Fibroblast of villous mesenchyme (primary cell): ENCODE results near the gene PTPRN2. TPM values are rescaled to one million over a fixed set of nuclear protein-coding genes. Genes with fewer than 3 reads are reported as not detected.

Experiments
- DNase-seq: peaks from one replicate; pipeline ENCODE4 v3.0.0-alpha.2; 2010; ENCODE audit warnings: low read depth
- H3K4me3 ChIP-seq: 2 replicates; pipeline ENCODE4 v1.5.1; 2011; ENCODE audit warnings: low read depth, mild to moderate bottlenecking, low read length
- total RNA-seq: library from RNA; depleted of rRNA; stranded (reverse); fragments of >200 nt; gene quantifications from 2 replicates; pipeline ENCODE4 v1.2.3, GENCODE V29; 2012
- TF ChIP-seq, protein P1 (sequence below): IDR thresholded peaks from 2 replicates; pipeline ENCODE4 v1.5.1; 2012; ENCODE audit warnings: low read depth, mild to moderate bottlenecking, low read length; ENCODE audit not compliant: insufficient read depth

PTPRN2 gene
- total RNA-seq, 1 donor, result not detected

DNA sequence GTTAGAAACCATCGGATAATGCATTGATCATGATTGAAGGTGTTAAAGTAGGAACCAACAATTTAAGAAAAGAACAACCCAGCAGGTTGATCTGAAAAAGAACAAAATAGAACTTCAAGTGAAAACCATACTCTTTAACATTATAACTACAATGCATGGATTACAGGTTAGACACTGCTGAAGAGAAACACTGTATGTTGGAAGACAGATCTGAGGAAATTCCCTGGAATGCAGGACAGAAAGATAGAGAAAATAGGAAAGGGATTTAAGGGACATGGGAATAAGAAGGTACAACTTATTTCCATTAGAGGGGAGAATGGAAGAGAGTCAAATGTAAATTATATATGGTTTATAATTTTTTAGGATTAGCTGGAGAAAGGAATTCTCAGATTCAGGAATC lies 947.5 kb downstream of the PTPRN2 start:
- TF ChIP-seq, protein P1, sequence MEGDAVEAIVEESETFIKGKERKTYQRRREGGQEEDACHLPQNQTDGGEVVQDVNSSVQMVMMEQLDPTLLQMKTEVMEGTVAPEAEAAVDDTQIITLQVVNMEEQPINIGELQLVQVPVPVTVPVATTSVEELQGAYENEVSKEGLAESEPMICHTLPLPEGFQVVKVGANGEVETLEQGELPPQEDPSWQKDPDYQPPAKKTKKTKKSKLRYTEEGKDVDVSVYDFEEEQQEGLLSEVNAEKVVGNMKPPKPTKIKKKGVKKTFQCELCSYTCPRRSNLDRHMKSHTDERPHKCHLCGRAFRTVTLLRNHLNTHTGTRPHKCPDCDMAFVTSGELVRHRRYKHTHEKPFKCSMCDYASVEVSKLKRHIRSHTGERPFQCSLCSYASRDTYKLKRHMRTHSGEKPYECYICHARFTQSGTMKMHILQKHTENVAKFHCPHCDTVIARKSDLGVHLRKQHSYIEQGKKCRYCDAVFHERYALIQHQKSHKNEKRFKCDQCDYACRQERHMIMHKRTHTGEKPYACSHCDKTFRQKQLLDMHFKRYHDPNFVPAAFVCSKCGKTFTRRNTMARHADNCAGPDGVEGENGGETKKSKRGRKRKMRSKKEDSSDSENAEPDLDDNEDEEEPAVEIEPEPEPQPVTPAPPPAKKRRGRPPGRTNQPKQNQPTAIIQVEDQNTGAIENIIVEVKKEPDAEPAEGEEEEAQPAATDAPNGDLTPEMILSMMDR, result no peak
- no peak for DNase-seq
- H3K4me3 ChIP-seq, result no peak overlapping the region

DNA sequence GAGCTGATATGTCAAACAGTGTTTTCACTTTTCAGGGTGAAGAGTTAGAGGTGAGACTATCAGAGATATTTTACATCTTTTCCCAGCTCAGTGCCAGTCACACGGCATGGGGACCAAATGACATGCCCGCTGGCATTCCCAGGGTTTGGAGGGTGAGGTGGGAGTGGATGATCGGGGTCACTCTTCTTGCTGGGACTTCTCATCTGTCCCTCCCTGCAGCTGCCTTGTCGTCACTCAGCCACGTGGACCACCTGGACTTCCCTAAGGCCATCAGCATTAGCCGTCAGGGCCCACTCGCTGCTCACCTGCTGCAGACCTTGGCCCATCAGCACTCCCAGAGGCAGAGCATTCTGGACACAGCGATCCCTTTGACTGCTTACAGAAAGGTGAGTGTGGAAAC lies 949.1 kb downstream of the PTPRN2 start:
- TF ChIP-seq, protein P1, result no peak
- H3K4me3 ChIP-seq, result no peak overlapping the region
- DNase-seq, result no peak

DNA sequence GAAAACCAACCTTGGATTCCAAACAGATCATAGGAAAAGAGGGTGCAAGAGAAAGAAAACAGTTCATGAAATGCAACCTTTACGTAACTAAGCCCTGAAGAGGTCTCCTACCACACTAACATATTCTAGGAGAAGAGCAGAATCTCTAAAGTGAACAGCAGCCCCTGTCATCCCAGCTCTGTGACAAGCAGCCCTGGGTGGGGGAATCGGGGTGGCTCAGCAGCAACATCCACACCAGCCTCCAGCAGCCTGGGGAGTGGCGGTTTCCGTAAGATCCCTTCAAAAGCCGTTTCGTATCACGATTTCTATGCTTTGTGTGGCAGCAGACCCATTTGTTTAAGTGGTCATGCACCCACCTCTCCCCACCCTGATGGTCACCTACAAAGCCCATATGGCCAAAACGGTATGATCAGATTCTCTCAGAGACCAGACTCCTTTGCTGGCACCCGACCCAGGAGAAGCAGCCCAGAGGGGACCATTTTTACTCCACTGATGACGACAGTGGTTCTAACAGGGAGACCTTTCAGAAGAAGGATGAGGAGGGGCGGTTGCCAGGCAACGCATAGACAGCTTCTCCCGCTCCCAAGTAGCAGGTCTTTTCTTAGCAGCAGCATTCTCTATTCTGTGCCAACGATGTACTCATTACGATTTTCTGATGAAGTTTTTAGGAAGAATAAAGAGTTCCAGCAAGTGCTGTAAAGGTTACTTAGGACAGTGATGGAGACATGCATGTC lies 950.2 kb downstream of the PTPRN2 start:
- no peak for DNase-seq
- no peak overlapping the region for H3K4me3 ChIP-seq
- TF ChIP-seq, protein P1, result no peak

DNA sequence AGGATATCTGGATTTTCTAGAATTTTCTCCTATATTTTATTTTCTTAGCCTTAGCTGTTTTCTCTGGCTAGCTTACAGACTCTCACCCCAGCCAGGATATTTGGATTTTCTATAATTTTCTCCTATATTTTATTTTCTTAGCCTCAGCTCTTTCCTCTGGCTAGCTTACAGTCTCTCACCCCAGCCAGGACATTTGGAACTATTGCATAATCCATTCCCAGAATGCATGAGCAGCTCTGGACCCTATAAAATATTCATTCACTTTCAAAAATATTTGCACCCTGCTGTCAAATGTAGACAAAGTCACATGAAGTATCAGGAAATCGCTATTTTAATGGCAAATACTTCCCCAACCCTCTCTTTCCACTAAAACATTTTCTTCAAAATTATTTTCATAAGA lies 952.0 kb downstream of the PTPRN2 start:
- no peak overlapping the region for H3K4me3 ChIP-seq
- DNase-seq, result no peak
- TF ChIP-seq, protein P1, result no peak

DNA sequence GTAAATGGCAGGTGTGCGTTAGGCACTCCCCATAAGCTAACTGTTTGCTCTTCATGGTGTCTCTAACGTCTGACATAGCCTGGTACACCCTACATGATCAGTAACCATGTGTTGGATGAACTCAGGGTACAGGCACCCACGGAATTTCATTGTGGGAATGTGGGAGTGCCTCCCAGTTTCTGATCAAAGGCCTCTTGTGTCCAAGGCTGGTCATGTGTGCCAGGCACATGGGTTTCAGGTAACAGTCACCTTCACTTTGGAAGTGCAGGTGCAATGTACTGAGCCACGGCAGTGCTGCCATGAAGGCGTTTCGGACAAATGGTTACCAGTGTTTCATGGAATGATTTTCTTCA lies 952.5 kb downstream of the PTPRN2 start:
- TF ChIP-seq, protein P1, result no peak
- no peak for DNase-seq
- H3K4me3 ChIP-seq, result no peak overlapping the region

DNA sequence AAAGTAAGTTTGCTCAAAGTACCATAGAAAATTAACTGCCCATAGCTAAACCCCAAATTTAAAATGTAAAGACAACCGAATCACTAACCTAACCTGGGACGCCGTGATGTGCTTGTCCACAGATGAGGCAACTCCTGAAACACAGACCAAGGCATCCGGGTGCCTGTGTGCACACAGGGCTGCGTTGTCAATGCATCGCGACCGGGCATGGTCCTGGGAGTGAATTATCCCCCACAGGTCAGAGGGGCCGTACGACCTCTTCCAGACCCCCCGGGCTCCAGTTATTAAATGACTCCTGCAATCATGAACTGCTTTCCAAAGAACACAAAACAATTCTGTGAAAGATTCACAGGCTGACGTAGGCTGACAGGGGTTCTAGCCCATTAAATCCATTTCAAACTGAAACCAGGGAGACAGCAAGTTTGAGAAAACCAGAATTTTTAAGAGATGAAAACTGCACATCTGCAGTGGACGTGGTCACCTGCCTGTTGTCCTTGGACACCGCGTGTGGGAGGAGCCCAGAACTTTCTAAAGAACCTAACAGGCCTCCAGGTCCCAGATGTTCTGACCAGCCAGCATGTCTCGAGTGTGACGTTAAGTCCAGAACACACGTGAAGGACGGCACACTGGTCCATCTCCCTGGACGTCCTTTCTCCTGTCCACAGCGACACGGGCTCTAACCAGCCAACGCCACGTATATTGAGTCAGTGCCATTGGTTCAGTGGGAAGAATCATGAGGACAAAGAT lies 953.0 kb downstream of the PTPRN2 start:
- no peak overlapping the region for H3K4me3 ChIP-seq
- TF ChIP-seq, protein P1, result no peak
- no peak for DNase-seq
